Measurements from ENCODE around the gene INAFM1. TPM values are rescaled to one million over a fixed set of nuclear protein-coding genes. Genes with fewer than 3 reads are reported as not detected.

The INAFM1 gene
- total and polyA plus RNA-seq, 9 of the 15 experiments (the other 6 are each of a cell fraction or from before 2014, with no cell fraction given) = 0.71 to 30.9 (median 3.1) TPM

DNA sequence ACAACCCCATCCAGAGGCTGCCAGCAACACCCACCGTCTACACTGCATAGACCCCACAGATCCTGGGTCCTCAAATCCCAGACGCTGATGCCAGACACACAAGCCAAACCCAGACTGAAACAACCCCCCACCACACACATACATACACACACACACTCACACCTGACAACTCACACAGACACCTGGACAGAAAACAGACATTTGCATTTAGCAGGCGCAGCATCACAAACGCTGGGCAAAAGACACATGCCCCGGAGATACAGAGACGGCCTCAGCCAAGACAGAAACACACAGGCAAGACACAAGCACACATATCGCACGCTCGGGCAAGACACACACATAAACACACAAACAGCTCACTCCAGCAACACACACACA lies 45.0 kb upstream of the INAFM1 start (continued):
- TF ChIP-seq POLR2H (tag; IDR thresholded peaks at IDR 0.05; ENCODE audit: low read depth) = no peak
- TF ChIP-seq, protein P1, sequence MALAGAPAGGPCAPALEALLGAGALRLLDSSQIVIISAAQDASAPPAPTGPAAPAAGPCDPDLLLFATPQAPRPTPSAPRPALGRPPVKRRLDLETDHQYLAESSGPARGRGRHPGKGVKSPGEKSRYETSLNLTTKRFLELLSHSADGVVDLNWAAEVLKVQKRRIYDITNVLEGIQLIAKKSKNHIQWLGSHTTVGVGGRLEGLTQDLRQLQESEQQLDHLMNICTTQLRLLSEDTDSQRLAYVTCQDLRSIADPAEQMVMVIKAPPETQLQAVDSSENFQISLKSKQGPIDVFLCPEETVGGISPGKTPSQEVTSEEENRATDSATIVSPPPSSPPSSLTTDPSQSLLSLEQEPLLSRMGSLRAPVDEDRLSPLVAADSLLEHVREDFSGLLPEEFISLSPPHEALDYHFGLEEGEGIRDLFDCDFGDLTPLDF (CRISPR knock-in tag; IDR thresholded peaks at IDR 0.05) = 0 out of 2 replicates have a peak, but pooled peaks have one; percentile 22
- 0 out of 2 replicates have a peak, but pooled peaks have one; percentile 2 for TF ChIP-seq ADNP (tag; IDR thresholded peaks at IDR 0.05)
- TF ChIP-seq KAT7 (CRISPR knock-in tag; IDR thresholded peaks at IDR 0.05; ENCODE audit: borderline replicate concordance) = 0 out of 2 replicates have a peak, but pooled peaks have one; percentile 5
- TF ChIP-seq POLR3A (IDR thresholded peaks at IDR 0.05; ENCODE audit: borderline replicate concordance, extremely low read depth, insufficient read depth, insufficient read length) = no peak
- TF ChIP-seq TARDBP (IDR thresholded peaks at IDR 0.05) = peak; percentile 5; the same call in 1 of the 2 replicates
- TF ChIP-seq TEAD1 (CRISPR knock-in tag; IDR thresholded peaks at IDR 0.05) = 0 out of 4 replicates have a peak, but pooled peaks of 1 of the 2 experiments have one; percentile 8
- no peak for TF ChIP-seq ETV1 (tag; conservative IDR thresholded peaks at IDR 0.05; ENCODE audit: low read depth)
- no peak for TF ChIP-seq EGR1 (conservative IDR thresholded peaks at IDR 0.05)
- no peak for TF ChIP-seq BCL6 (CRISPR knock-in tag; IDR thresholded peaks at IDR 0.05)
- TF ChIP-seq SAP30 (IDR thresholded peaks at IDR 0.05; ENCODE audit: borderline replicate concordance, insufficient read depth, low read depth, low read length, poor library complexity, severe bottlenecking) = peak; percentile 28
- TF ChIP-seq MTA2 (IDR thresholded peaks at IDR 0.05; ENCODE audit: low read depth) = no peak
- TF ChIP-seq SUPT5H (IDR thresholded peaks at IDR 0.05) = 0 out of 2 replicates have a peak, but pooled peaks have one; percentile 32
- no peak for TF ChIP-seq ELF1 (tag; IDR thresholded peaks at IDR 0.05)
- TF ChIP-seq NCOA2 (IDR thresholded peaks at IDR 0.05; ENCODE audit: partially characterized antibody in 2 of 2) = no peak
- TF ChIP-seq ATF1 (CRISPR knock-in tag; IDR thresholded peaks at IDR 0.05) = no peak
- TF ChIP-seq ATF1 (tag; IDR thresholded peaks at IDR 0.05) = peak; percentile 21; the same call in 1 of the 2 replicates
- peak; percentile 14; the same call in 1 of the 2 replicates for TF ChIP-seq POLR2A (conservative IDR thresholded peaks at IDR 0.05)
- no peak for TF ChIP-seq FOXJ2 (tag; IDR thresholded peaks at IDR 0.05)
- no peak for TF ChIP-seq RNF2 (IDR thresholded peaks at IDR 0.05)
- no peak for TF ChIP-seq MYNN (IDR thresholded peaks at IDR 0.05)
- no peak for TF ChIP-seq MYNN (CRISPR knock-in tag; IDR thresholded peaks at IDR 0.05)
- TF ChIP-seq ZSCAN29 (IDR thresholded peaks at IDR 0.05) = peak; percentile 14; the same call in 1 of the 2 replicates
- peak; percentile 10 for TF ChIP-seq RBBP5 (IDR thresholded peaks at IDR 0.05; ENCODE audit: borderline replicate concordance, insufficient read depth, low read length, poor library complexity, severe bottlenecking)
- TF ChIP-seq, protein P2, sequence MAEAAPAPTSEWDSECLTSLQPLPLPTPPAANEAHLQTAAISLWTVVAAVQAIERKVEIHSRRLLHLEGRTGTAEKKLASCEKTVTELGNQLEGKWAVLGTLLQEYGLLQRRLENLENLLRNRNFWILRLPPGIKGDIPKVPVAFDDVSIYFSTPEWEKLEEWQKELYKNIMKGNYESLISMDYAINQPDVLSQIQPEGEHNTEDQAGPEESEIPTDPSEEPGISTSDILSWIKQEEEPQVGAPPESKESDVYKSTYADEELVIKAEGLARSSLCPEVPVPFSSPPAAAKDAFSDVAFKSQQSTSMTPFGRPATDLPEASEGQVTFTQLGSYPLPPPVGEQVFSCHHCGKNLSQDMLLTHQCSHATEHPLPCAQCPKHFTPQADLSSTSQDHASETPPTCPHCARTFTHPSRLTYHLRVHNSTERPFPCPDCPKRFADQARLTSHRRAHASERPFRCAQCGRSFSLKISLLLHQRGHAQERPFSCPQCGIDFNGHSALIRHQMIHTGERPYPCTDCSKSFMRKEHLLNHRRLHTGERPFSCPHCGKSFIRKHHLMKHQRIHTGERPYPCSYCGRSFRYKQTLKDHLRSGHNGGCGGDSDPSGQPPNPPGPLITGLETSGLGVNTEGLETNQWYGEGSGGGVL (CRISPR knock-in tag; IDR thresholded peaks at IDR 0.05) = no peak
- TF ChIP-seq ASH1L (IDR thresholded peaks at IDR 0.05; ENCODE audit: borderline replicate concordance, low read depth, partially characterized antibody) = peak; percentile 42
- peak; percentile 50; the same call in 1 of the 2 replicates for TF ChIP-seq GABPB1 (CRISPR knock-in tag; IDR thresholded peaks at IDR 0.05)
- TF ChIP-seq ZBTB17 (CRISPR knock-in tag; IDR thresholded peaks at IDR 0.05) = no peak
- TF ChIP-seq ZNF311 (CRISPR knock-in tag; IDR thresholded peaks at IDR 0.05) = no peak
- TF ChIP-seq, protein P3, sequence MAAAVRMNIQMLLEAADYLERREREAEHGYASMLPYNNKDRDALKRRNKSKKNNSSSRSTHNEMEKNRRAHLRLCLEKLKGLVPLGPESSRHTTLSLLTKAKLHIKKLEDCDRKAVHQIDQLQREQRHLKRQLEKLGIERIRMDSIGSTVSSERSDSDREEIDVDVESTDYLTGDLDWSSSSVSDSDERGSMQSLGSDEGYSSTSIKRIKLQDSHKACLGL (CRISPR knock-in tag; IDR thresholded peaks at IDR 0.05; ENCODE audit: borderline replicate concordance, poor library complexity, severe bottlenecking) = no peak

Measured in K562 (cell line).